IMR-90 (cell line): ENCODE results near the gene ARHGAP45. TPM values are rescaled to one million over a fixed set of nuclear protein-coding genes. Genes with fewer than 3 reads are reported as not detected.

ENCODE experiments used
- ATAC-seq: fragments of 200-7000 bp; cut with Tn5 transposase; 2 replicates; pipeline ENCODE4 v1.9.1; 2020; ENCODE audit warnings: low read depth, mild to moderate bottlenecking, moderate library complexity
- BruUV-seq: library from RNA; stranded (reverse); fragments of 400-500 nt; replicated peaks from 2 replicates; lab custom pipeline; 2021; lab: Mats Ljungman, UMichigan
- CTCF ChIA-PET: fragments of 300-600 bp; formaldehyde crosslinking; extraction: SDS; loops from one replicate; lab custom pipeline; 2021; ENCODE audit warnings: antibody characterized with exemption; lab: Yijun Ruan, JAX
- POLR2A ChIA-PET: fragments of 300-600 bp; sonication (Branson Sonifier 250); formaldehyde crosslinking; loops from one replicate; lab custom pipeline; 2022; ENCODE audit warnings: antibody characterized with exemption; ENCODE audit not compliant: unreplicated experiment; lab: Charles Lee
- DNase-seq: peaks from one replicate; pipeline ENCODE4 v3.0.0; 2013
- H2AFZ ChIP-seq: replicated peaks from 2 replicates; pipeline ENCODE3; 2013; ENCODE audit warnings: low read length, mild to moderate bottlenecking; ENCODE audit not compliant: poor library complexity
- H2AK5ac ChIP-seq: 2 replicates; pipeline ENCODE4 v1.6.1; 2013; ENCODE audit warnings: low read depth, low read length, inconsistent platforms
- H2AK9ac ChIP-seq: replicated peaks from 2 replicates; pipeline ENCODE3; 2013; ENCODE audit warnings: mild to moderate bottlenecking, low read depth, low read length, moderate library complexity; ENCODE audit not compliant: poor library complexity
- H2BK120ac ChIP-seq: 2 replicates; pipeline ENCODE4 v1.6.1; 2013; ENCODE audit warnings: low read depth, low read length, inconsistent platforms
- H2BK15ac ChIP-seq: 3 replicates; pipeline ENCODE4 v1.6.1; 2013; ENCODE audit warnings: low read depth, low read length, inconsistent platforms
- H2BK20ac ChIP-seq: 2 replicates; pipeline ENCODE4 v1.6.1; 2013; ENCODE audit warnings: low read depth, mild to moderate bottlenecking, inconsistent platforms, low read length, moderate library complexity
- H2BK5ac ChIP-seq: 2 replicates; pipeline ENCODE4 v1.6.1; 2013; ENCODE audit warnings: mild to moderate bottlenecking, low read depth, low read length, inconsistent platforms; ENCODE audit not compliant: poor library complexity, severe bottlenecking
- H3K14ac ChIP-seq: replicated peaks from 2 replicates; pipeline ENCODE4 v1.6.1; 2013; ENCODE audit warnings: low read depth, low read length, inconsistent platforms
- H3K18ac ChIP-seq: 2 replicates; pipeline ENCODE4 v1.6.1; 2013; ENCODE audit warnings: low read depth, low read length, control low read depth
- H3K23ac ChIP-seq: 2 replicates; pipeline ENCODE4 v1.6.1; 2013; ENCODE audit warnings: low read depth, low read length, inconsistent platforms
- H3K27ac ChIP-seq: 2 replicates; pipeline ENCODE4 v1.5.1; 2013; ENCODE audit warnings: mild to moderate bottlenecking, control low read depth, low read length; ENCODE audit not compliant: insufficient read depth
- H3K27me3 ChIP-seq: 2 replicates; pipeline ENCODE4 v1.6.1; 2013; ENCODE audit warnings: low read length; ENCODE audit not compliant: control insufficient read depth, insufficient read depth
- H3K36me3 ChIP-seq: 2 replicates; pipeline ENCODE4 v1.6.1; 2013; ENCODE audit warnings: low read length, mixed read lengths; ENCODE audit not compliant: control insufficient read depth, insufficient read depth
- H3K4ac ChIP-seq: 2 replicates; pipeline ENCODE4 v1.6.1; 2013; ENCODE audit warnings: low read depth, low read length, inconsistent platforms
- H3K4me1 ChIP-seq: 2 replicates; pipeline ENCODE4 v1.6.1; 2013; ENCODE audit warnings: low read length, mixed read lengths; ENCODE audit not compliant: control insufficient read depth, insufficient read depth
- H3K4me2 ChIP-seq: 2 replicates; pipeline ENCODE4 v1.6.1; 2013; ENCODE audit warnings: low read depth, mild to moderate bottlenecking, control low read depth, low read length, moderate library complexity
- H3K4me3 ChIP-seq: 2 replicates; pipeline ENCODE4 v1.5.1; 2013; ENCODE audit warnings: low read depth, mild to moderate bottlenecking, control low read depth, low read length, moderate library complexity; ENCODE audit not compliant: insufficient read depth
- H3K56ac ChIP-seq: 2 replicates; pipeline ENCODE4 v1.6.1; 2013; ENCODE audit warnings: low read length, inconsistent platforms; ENCODE audit not compliant: insufficient read depth; ENCODE audit errors: extremely low read depth
- H3K79me1 ChIP-seq, 2 experiments: 2 replicates each; pipeline ENCODE4 v1.6.1; 2013; ENCODE audit warnings: low read length in 2 of 2, inconsistent platforms in 1 of 2, low read depth in 1 of 2
- H3K9ac ChIP-seq: 2 replicates; pipeline ENCODE4 v1.6.1; 2013; ENCODE audit warnings: low read depth, low read length, control low read depth
- H3K9me1 ChIP-seq: 2 replicates; pipeline ENCODE4 v1.6.1; 2013; ENCODE audit warnings: low read length, inconsistent platforms; ENCODE audit not compliant: insufficient read depth
- H3K9me3 ChIP-seq: 2 replicates; pipeline ENCODE4 v1.6.1; 2013; ENCODE audit warnings: low read length; ENCODE audit not compliant: control insufficient read depth, insufficient read depth
- H4K20me1 ChIP-seq: 2 replicates; pipeline ENCODE4 v1.6.1; 2013; ENCODE audit warnings: low read length, inconsistent platforms; ENCODE audit not compliant: insufficient read depth
- H4K5ac ChIP-seq: 2 replicates; pipeline ENCODE4 v1.6.1; 2013; ENCODE audit warnings: mild to moderate bottlenecking, low read depth, low read length, control low read depth
- H4K8ac ChIP-seq, 2 experiments: 2 replicates each; pipeline ENCODE4 v1.6.1; 2013; ENCODE audit warnings: low read depth in 2 of 2, low read length in 2 of 2, control low read depth in 1 of 2, inconsistent platforms in 1 of 2
- H4K91ac ChIP-seq: 2 replicates; pipeline ENCODE4 v1.6.1; 2013; ENCODE audit warnings: low read depth, low read length, inconsistent platforms; ENCODE audit not compliant: insufficient read depth
- BHLHE40 ChIP-seq: fragments of 150-350 bp; IDR thresholded peaks from 2 replicates; pipeline ENCODE4 v1.6.1; 2016; ENCODE audit warnings: mild to moderate bottlenecking, low read depth, low read length
- CEBPB ChIP-seq: IDR thresholded peaks from 2 replicates; pipeline ENCODE4 v1.6.1; 2012; ENCODE audit warnings: low read depth, low read length, improper control_type of control experiment
- CHD1 ChIP-seq: IDR thresholded peaks from 2 replicates; pipeline ENCODE4 v1.6.1; 2012; ENCODE audit warnings: low read depth, low read length, improper control_type of control experiment
- ELK1 ChIP-seq: fragments of 150-350 bp; IDR thresholded peaks from 2 replicates; pipeline ENCODE4 v1.6.1; 2016; ENCODE audit warnings: low read depth, mild to moderate bottlenecking, low read length, moderate library complexity, borderline replicate concordance
- FOS ChIP-seq: fragments of 150-350 bp; IDR thresholded peaks from 2 replicates; pipeline ENCODE4 v1.6.1; 2016; ENCODE audit warnings: low read depth, low read length
- MAFK ChIP-seq: IDR thresholded peaks from 2 replicates; pipeline ENCODE4 v1.6.1; 2012; ENCODE audit warnings: low read depth, low read length, improper control_type of control experiment
- MAZ ChIP-seq: IDR thresholded peaks from 2 replicates; pipeline ENCODE4 v1.6.1; 2012; ENCODE audit warnings: low read depth, mild to moderate bottlenecking, low read length, improper control_type of control experiment, moderate library complexity, borderline replicate concordance
- MXI1 ChIP-seq: IDR thresholded peaks from 2 replicates; pipeline ENCODE4 v1.6.1; 2012; ENCODE audit warnings: low read depth, mild to moderate bottlenecking, low read length, moderate library complexity, borderline replicate concordance
- NFE2L2 ChIP-seq: fragments of 150-350 bp; IDR thresholded peaks from 2 replicates; pipeline ENCODE4 v1.6.1; 2016; ENCODE audit warnings: low read depth, mild to moderate bottlenecking, low read length
- RAD21 ChIP-seq: IDR thresholded peaks from 2 replicates; pipeline ENCODE4 v1.6.1; 2012; ENCODE audit warnings: low read length, improper control_type of control experiment
- RCOR1 ChIP-seq: IDR thresholded peaks from 2 replicates; pipeline ENCODE4 v1.6.1; 2012; ENCODE audit warnings: mild to moderate bottlenecking, low read length, improper control_type of control experiment; ENCODE audit not compliant: insufficient replicate concordance
- RFX5 ChIP-seq: IDR thresholded peaks from 2 replicates; pipeline ENCODE4 v1.8.0; 2012; ENCODE audit warnings: low read depth, mild to moderate bottlenecking, low read length, moderate library complexity
- SMC3 ChIP-seq: fragments of 150-350 bp; IDR thresholded peaks from 2 replicates; pipeline ENCODE4 v1.6.1; 2016; ENCODE audit warnings: low read depth, mild to moderate bottlenecking, antibody characterized with exemption, low read length, moderate library complexity
- USF2 ChIP-seq: fragments of 150-350 bp; IDR thresholded peaks from 2 replicates; pipeline ENCODE4 v1.6.1; 2017; ENCODE audit warnings: mild to moderate bottlenecking, antibody characterized with exemption, low read length, low read depth
- WGBS, 2 experiments: methylation state at CpG; one replicate each; pipeline versions ENCODE4 v1.1.5 to v1.1.7; 2013; ENCODE audit warnings: missing lambda C conversion rate in 2 of 2; ENCODE audit not compliant: insufficient read length in 1 of 2; ENCODE audit errors: extremely low coverage in 2 of 2; 5-methylcytosine and 5-hydroxymethylcytosine counted together
- dilution Hi-C: fragments of 300-500 bp; cut with HindIII; formaldehyde crosslinking; loops from one replicate; pipeline ENCODE4 v1.14.3; 2018; ENCODE audit warnings: low sequenced_read_pairs; ENCODE audit not compliant: unreplicated experiment
- in situ Hi-C: fragments of 300-500 bp; cut with MboI; formaldehyde crosslinking; loops from 3 replicates; pipeline ENCODE4 v1.14.3; 2019; ENCODE audit warnings: low sequenced_read_pairs, inconsistent platforms, mixed read lengths
- intact Hi-C: fragments of 100-400 bp; cut with micrococcal nuclease; formaldehyde crosslinking; loops from 2 replicates; pipeline ENCODE4 v1.10.0; 2022
- polyA plus RNA-seq, 3 experiments: library from polyadenylated mRNA; depleted of rRNA; stranded (reverse); fragments of >200 nt; gene quantifications; 2 replicates each; pipeline ENCODE4 v1.2.3, GENCODE V29; 2012; ENCODE audit warnings: low replicate concordance in 1 of 3
- total RNA-seq: library from RNA; depleted of rRNA; stranded (reverse); fragments of >200 nt; gene quantifications from 2 replicates; pipeline ENCODE4 v1.2.3, GENCODE V29; 2012

ARHGAP45 gene
- total and polyA plus RNA-seq, 2 of the 4 experiments (the other 2 are of a cell fraction) = 1.3 to 1.7 TPM

GRCh38 chr19:1073063-1073955, 6.3 kb downstream of the ARHGAP45 start:
- Histone ChIP-seq H3K36me3 (no peaks in the 10 kb centered on the region), H2AK9ac (no peak overlapping the region), H2BK15ac (no peak overlapping the region), H3K14ac (no peak overlapping the region), H3K4me2 (no peak overlapping the region), H4K8ac (no peak overlapping the region), H2AFZ (no peak overlapping the region), H3K9me3 (peaks cover 2% of the 10 kb centered on the region; the same call in 1 of the 2 replicates), H3K4me1 (no peaks in the 10 kb centered on the region), H3K79me1 (no peaks in the 10 kb centered on the region), H3K4me3 (no peak overlapping the region), H3K56ac (no peak overlapping the region), H2BK120ac (no peak overlapping the region), H3K23ac (no peak overlapping the region), H2BK5ac (no peak overlapping the region), H3K27me3 (peaks cover 33% of the 10 kb centered on the region), H3K9me1 (no peaks in the 10 kb centered on the region), H3K9ac (no peak overlapping the region), H3K18ac (no peak overlapping the region), H2BK20ac (no peak overlapping the region), H2AK5ac (no peak overlapping the region; the same call in 1 of the 2 replicates), H4K20me1 (no peaks in the 10 kb centered on the region; the same call in 1 of the 2 replicates), H3K27ac (no peak overlapping the region), H4K5ac (no peak overlapping the region), H3K4ac (no peak overlapping the region), H4K91ac (no peak overlapping the region)
- no TSS peak for BruUV-seq
- dilution Hi-C loops (no loop called here), in situ Hi-C loops (no loop called here), intact Hi-C loops (no loop called here)
- 86% methylated on average over 23 of the region's 30 CpGs; no CpG with 5 or more reads in 1 of the 2 experiments for WGBS, 2 experiments
- ChIA-PET CTCF (no interaction called here), POLR2A (no interaction called here)
- no peak for DNase-seq
- no peak for ATAC-seq
- TF ChIP-seq MAZ (no peak), MAFK (no peak), NFE2L2 (no peak), BHLHE40 (no peak), MXI1 (no peak), RAD21 (no peak), CHD1 (no peak), RCOR1 (no peak), USF2 (no peak), RFX5 (no peak), SMC3 (no peak), CEBPB (no peak), ELK1 (no peak), FOS (no peak)
